H1 (cell line): Measurements from ENCODE around the gene LRRC72.

ENCODE experiments used
- BCL11A ChIP-seq, 2 experiments: IDR thresholded peaks; one replicate each; pipeline ENCODE4 v1.6.1; 2011; ENCODE audit warnings: low read depth in 2 of 2, low read length in 2 of 2, mild to moderate bottlenecking in 2 of 2
- EP300 ChIP-seq, 2 experiments: IDR thresholded peaks; 1 replicate in 1 of 2; 2 replicates in 1 of 2; pipeline ENCODE4 v1.6.1; 2011 to 2012; ENCODE audit warnings: low read depth in 2 of 2, low read length in 2 of 2, mild to moderate bottlenecking in 2 of 2, borderline replicate concordance in 1 of 2, inconsistent platforms in 1 of 2, moderate library complexity in 1 of 2
- EZH2 ChIP-seq: fragments of 200-600 bp; sonication (generic); IDR thresholded peaks from 2 replicates; pipeline ENCODE4 v1.7.1; 2012; ENCODE audit warnings: low read depth, mild to moderate bottlenecking, moderate library complexity, low read length, inconsistent platforms; ENCODE audit not compliant: severe bottlenecking
- JUN ChIP-seq: IDR thresholded peaks from 2 replicates; pipeline ENCODE4 v1.6.1; 2011; ENCODE audit warnings: low read depth, mild to moderate bottlenecking, improper control_type of control experiment, low read length
- RBBP5 ChIP-seq: IDR thresholded peaks from 2 replicates; pipeline ENCODE4 v1.7.1; 2012; ENCODE audit warnings: low read depth, mild to moderate bottlenecking, inconsistent platforms, low read length, moderate library complexity, borderline replicate concordance
- SRF ChIP-seq: IDR thresholded peaks from 2 replicates; pipeline ENCODE4 v1.6.1; 2011; ENCODE audit warnings: mild to moderate bottlenecking, low read depth, low read length, moderate library complexity
- TAF1 ChIP-seq: IDR thresholded peaks from 2 replicates; pipeline ENCODE4 v1.6.1; 2011; ENCODE audit warnings: mild to moderate bottlenecking, low read depth, low read length
- TF ChIP-seq, protein P1 (sequence below), 3 experiments: IDR thresholded peaks; 1 replicate in 2 of 3; 2 replicates in 1 of 3; pipeline versions ENCODE4 v1.5.1 to v1.6.1; 2011; ENCODE audit warnings: low read length in 3 of 3, mild to moderate bottlenecking in 3 of 3, inconsistent platforms in 2 of 3, low read depth in 1 of 3, moderate library complexity in 1 of 3; ENCODE audit not compliant: insufficient read depth in 1 of 3; ENCODE audit errors: control extremely low read depth in 1 of 3
- TF ChIP-seq, protein P2 (sequence below): IDR thresholded peaks from 2 replicates; pipeline ENCODE4 v1.6.1; 2012; ENCODE audit warnings: low read length, inconsistent platforms

DNA sequence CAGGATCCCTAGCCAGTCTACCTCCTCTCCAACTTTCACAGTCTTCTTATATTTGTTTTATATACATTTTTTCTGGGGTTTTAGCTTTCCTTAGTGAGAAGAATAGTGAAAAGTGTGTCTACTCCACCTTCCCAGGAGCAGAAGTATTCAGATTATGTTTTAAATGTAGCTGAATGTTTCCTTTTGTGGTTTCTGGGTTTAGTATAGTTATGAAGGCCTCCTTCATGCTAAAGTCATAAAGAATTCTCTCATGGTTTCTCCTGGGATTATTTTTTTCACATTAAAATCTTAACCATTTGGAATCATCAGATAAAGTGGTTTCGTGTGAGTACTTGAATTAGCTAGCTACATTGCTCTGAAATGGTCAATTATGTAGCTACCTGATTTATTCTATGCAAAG lies 68.1 kb downstream of the LRRC72 start:
- TF ChIP-seq SRF (no peak), JUN (no peak), EZH2 (no peak), BCL11A (IDR thresholded peaks at IDR 0.05; ENCODE audit: low read depth in 2 of 2, low read length in 2 of 2) (no peak), EP300 (IDR thresholded peaks at IDR 0.05; ENCODE audit: borderline replicate concordance in 1 of 2, low read depth in 2 of 2, low read length in 2 of 2) (no peak), RBBP5 (no peak), TAF1 (no peak)
- TF ChIP-seq, protein P1, sequence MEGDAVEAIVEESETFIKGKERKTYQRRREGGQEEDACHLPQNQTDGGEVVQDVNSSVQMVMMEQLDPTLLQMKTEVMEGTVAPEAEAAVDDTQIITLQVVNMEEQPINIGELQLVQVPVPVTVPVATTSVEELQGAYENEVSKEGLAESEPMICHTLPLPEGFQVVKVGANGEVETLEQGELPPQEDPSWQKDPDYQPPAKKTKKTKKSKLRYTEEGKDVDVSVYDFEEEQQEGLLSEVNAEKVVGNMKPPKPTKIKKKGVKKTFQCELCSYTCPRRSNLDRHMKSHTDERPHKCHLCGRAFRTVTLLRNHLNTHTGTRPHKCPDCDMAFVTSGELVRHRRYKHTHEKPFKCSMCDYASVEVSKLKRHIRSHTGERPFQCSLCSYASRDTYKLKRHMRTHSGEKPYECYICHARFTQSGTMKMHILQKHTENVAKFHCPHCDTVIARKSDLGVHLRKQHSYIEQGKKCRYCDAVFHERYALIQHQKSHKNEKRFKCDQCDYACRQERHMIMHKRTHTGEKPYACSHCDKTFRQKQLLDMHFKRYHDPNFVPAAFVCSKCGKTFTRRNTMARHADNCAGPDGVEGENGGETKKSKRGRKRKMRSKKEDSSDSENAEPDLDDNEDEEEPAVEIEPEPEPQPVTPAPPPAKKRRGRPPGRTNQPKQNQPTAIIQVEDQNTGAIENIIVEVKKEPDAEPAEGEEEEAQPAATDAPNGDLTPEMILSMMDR (IDR thresholded peaks at IDR 0.05; ENCODE audit: control extremely low read depth in 1 of 3, insufficient read depth in 1 of 3, low read depth in 1 of 3, low read length in 3 of 3) = no peak
- TF ChIP-seq, protein P2, sequence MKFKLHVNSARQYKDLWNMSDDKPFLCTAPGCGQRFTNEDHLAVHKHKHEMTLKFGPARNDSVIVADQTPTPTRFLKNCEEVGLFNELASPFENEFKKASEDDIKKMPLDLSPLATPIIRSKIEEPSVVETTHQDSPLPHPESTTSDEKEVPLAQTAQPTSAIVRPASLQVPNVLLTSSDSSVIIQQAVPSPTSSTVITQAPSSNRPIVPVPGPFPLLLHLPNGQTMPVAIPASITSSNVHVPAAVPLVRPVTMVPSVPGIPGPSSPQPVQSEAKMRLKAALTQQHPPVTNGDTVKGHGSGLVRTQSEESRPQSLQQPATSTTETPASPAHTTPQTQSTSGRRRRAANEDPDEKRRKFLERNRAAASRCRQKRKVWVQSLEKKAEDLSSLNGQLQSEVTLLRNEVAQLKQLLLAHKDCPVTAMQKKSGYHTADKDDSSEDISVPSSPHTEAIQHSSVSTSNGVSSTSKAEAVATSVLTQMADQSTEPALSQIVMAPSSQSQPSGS = no peak
